Thoracic aorta (tissue), 2 donors: ENCODE data around the gene TPX2. TPM values are rescaled to one million over a fixed set of nuclear protein-coding genes. Genes with fewer than 3 reads are reported as not detected.

Experiments used
- ATAC-seq: fragments of 150-250 bp; one replicate; pipeline ENCODE4 v1.8.0; 2017; ENCODE audit warnings: low read depth; ENCODE audit not compliant: insufficient number of reproducible peaks, low FRiP score
- DNase-seq: peaks from one replicate; pipeline ENCODE4 v3.0.0-alpha.2; 2020; ENCODE audit warnings: low spot score
- H3K27ac ChIP-seq, 2 donors: fragments of 200-600 bp; sonication (generic); 1 replicate in 1 of 2; 2 replicates in 1 of 2; pipeline ENCODE4 v1.5.1; 2016; ENCODE audit warnings: mild to moderate bottlenecking in 2 of 2, moderate library complexity in 2 of 2
- H3K27me3 ChIP-seq: fragments of 200-600 bp; sonication (generic); replicated peaks from 2 replicates; pipeline ENCODE4 v1.6.0; 2016; ENCODE audit warnings: mild to moderate bottlenecking; ENCODE audit not compliant: insufficient read depth
- H3K36me3 ChIP-seq: fragments of 200-600 bp; sonication (generic); one replicate; pipeline ENCODE4 v1.5.1; 2016
- H3K4me1 ChIP-seq, 2 donors: fragments of 200-600 bp; sonication (generic); 1 replicate in 1 of 2; 2 replicates in 1 of 2; pipeline versions ENCODE4 v1.5.1 to v1.6.0; 2016; ENCODE audit warnings: low read depth in 2 of 2, mild to moderate bottlenecking in 1 of 2; ENCODE audit not compliant: control insufficient read depth in 1 of 2
- H3K4me3 ChIP-seq: fragments of 200-600 bp; sonication (generic); 2 replicates; pipeline ENCODE4 v1.5.1; 2016; ENCODE audit warnings: mild to moderate bottlenecking
- H3K9me3 ChIP-seq: fragments of 200-600 bp; sonication (generic); 2 replicates; pipeline ENCODE4 v1.5.1; 2016
- total RNA-seq, 2 donors: library from RNA; depleted of rRNA; stranded (reverse); fragments of >200 nt; gene quantifications; one replicate each; pipeline versions ENCODE4 v1.1.0 to v1.2.3, GENCODE V29; 2016
- TF ChIP-seq, protein P1 (sequence below): fragments of 200-600 bp; sonication (generic); IDR thresholded peaks from one replicate; pipeline ENCODE4 v1.5.1; 2019; ENCODE audit warnings: antibody characterized with exemption

The TPX2 gene
- total RNA-seq, 2 donors from 2014 or later: 1.5 TPM

DNA sequence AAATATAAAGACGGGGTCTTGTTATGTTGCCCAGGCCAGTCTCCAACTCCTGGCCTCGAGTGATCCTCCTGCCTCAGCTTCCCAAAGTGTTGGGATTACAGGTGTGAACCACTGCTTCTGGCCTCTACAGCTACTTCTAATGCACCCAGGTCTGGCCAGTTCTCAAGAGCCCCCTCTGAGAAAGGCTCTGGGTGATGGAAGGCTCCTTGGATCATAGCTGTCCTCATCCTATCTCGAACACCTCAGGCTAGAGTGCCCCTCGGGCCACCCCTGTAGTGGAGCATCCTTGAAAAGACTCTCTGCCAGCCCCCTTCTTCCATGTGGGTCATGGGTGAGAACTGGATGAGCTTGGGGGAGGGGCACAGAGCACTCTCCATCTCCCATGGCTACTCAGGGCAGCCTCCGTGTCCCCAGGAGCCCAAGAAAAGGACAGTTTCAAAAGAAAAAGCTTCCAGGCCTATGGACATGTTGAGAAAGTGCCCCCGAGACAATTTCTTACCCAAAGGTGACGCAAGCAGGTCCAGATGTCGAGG lies 79.4 kb downstream of the TPX2 start:
- peaks cover 12 to 58% of the 10 kb centered on the region in 2 donors for H3K4me1 ChIP-seq
- no peaks in the 10 kb centered on the region for H3K27me3 ChIP-seq
- TF ChIP-seq, protein P1, sequence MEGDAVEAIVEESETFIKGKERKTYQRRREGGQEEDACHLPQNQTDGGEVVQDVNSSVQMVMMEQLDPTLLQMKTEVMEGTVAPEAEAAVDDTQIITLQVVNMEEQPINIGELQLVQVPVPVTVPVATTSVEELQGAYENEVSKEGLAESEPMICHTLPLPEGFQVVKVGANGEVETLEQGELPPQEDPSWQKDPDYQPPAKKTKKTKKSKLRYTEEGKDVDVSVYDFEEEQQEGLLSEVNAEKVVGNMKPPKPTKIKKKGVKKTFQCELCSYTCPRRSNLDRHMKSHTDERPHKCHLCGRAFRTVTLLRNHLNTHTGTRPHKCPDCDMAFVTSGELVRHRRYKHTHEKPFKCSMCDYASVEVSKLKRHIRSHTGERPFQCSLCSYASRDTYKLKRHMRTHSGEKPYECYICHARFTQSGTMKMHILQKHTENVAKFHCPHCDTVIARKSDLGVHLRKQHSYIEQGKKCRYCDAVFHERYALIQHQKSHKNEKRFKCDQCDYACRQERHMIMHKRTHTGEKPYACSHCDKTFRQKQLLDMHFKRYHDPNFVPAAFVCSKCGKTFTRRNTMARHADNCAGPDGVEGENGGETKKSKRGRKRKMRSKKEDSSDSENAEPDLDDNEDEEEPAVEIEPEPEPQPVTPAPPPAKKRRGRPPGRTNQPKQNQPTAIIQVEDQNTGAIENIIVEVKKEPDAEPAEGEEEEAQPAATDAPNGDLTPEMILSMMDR: no peak
- H3K4me3 ChIP-seq: no peak overlapping the region
- DNase-seq (no peak), ATAC-seq (no peak)
- H3K36me3 ChIP-seq: no peaks in the 10 kb centered on the region
- H3K27ac ChIP-seq: no peak overlapping the region
- H3K9me3 ChIP-seq: no peaks in the 10 kb centered on the region

DNA sequence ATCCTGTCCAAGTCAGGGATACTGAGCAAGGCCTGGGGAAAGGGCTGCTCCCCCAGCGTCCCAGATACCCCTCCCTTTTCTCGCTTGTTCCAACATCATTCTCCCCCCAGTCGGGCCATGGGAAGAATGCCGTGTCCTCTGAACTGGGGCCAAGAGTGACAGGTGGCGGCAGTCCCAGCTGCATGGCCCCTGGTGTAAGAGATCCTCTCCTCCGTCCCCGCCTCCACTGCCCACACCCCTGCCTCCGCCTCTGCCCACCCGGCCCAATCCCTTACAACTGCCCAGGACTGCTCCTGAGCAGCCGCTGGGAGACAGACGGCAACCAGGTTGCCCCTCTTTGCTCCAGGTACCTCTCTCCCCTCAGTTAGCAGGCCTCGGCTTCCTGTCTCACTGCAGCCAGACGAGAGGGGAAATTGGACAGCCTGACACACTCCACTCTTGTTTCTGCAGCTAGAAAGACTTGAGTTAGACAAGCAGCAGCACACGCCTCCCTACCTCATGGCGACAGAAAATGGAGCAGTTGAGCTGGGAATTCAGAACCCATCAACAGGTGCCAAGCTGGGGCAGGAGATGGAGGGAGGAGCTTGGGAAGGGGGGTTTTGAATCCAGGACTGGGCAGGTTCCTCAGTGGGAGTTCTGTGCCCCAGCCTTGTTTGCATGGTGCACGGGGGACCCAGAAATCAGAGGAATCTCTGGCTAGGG lies 80.1 kb downstream of the TPX2 start, which contains the start of gene MYLK2:
Gene MYLK2 (plus strand): TSS at position 274 of the 702 bp plus-strand sequence. CDS start 225 bp downstream, at position 499.
- TF ChIP-seq, protein P1: no peak
- ATAC-seq (no peak), DNase-seq (no peak)
- H3K36me3 ChIP-seq: no peaks in the 10 kb centered on the region
- peaks cover 7 to 58% of the 10 kb centered on the region in 2 donors for H3K4me1 ChIP-seq
- no peak within 1 kb of the TSS for H3K4me3 ChIP-seq
- H3K27ac ChIP-seq: no peak within 1 kb of the TSS
- H3K9me3 ChIP-seq: no peaks in the 10 kb centered on the region
- no peaks in the 10 kb centered on the region for H3K27me3 ChIP-seq

DNA sequence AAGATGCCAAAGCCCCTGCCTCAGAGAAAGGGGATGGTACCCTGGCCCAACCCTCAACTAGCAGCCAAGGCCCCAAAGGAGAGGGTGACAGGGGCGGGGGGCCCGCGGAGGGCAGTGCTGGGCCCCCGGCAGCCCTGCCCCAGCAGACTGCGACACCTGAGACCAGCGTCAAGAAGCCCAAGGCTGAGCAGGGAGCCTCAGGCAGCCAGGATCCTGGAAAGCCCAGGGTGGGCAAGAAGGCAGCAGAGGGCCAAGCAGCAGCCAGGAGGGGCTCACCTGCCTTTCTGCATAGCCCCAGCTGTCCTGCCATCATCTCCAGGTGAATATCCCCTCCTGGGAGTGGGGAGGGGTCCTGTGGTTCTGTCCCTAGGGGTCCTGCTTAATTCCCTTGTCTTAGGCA lies 81.1 kb downstream of the TPX2 start:
- no peaks in the 10 kb centered on the region for H3K27me3 ChIP-seq
- no peaks in the 10 kb centered on the region for H3K9me3 ChIP-seq
- TF ChIP-seq, protein P1: no peak
- no peak overlapping the region for H3K27ac ChIP-seq
- H3K4me1 ChIP-seq: peaks cover 0 to 57% of the 10 kb centered on the region in 2 donors
- no peaks in the 10 kb centered on the region for H3K36me3 ChIP-seq
- DNase-seq (no peak), ATAC-seq (no peak)
- no peak overlapping the region for H3K4me3 ChIP-seq

DNA sequence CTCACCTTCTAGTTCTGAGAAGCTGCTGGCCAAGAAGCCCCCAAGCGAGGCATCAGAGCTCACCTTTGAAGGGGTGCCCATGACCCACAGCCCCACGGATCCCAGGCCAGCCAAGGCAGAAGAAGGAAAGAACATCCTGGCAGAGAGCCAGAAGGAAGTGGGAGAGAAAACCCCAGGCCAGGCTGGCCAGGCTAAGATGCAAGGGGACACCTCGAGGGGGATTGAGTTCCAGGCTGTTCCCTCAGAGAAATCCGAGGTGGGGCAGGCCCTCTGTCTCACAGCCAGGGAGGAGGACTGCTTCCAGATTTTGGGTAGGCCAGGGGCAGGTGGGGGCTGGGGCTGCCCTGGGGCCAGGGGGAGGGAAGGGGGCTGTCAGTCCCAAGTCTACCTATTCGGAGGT lies 82.3 kb downstream of the TPX2 start:
- Histone ChIP-seq H3K27me3 (no peaks in the 10 kb centered on the region), H3K36me3 (no peaks in the 10 kb centered on the region), H3K27ac (peak overlapping the region; percentile 75), H3K9me3 (no peaks in the 10 kb centered on the region), H3K4me3 (no peak overlapping the region), H3K4me1 (peaks cover 0 to 47% of the 10 kb centered on the region in 2 donors)
- DNase-seq (no peak), ATAC-seq (no peak)
- TF ChIP-seq, protein P1: no peak

DNA sequence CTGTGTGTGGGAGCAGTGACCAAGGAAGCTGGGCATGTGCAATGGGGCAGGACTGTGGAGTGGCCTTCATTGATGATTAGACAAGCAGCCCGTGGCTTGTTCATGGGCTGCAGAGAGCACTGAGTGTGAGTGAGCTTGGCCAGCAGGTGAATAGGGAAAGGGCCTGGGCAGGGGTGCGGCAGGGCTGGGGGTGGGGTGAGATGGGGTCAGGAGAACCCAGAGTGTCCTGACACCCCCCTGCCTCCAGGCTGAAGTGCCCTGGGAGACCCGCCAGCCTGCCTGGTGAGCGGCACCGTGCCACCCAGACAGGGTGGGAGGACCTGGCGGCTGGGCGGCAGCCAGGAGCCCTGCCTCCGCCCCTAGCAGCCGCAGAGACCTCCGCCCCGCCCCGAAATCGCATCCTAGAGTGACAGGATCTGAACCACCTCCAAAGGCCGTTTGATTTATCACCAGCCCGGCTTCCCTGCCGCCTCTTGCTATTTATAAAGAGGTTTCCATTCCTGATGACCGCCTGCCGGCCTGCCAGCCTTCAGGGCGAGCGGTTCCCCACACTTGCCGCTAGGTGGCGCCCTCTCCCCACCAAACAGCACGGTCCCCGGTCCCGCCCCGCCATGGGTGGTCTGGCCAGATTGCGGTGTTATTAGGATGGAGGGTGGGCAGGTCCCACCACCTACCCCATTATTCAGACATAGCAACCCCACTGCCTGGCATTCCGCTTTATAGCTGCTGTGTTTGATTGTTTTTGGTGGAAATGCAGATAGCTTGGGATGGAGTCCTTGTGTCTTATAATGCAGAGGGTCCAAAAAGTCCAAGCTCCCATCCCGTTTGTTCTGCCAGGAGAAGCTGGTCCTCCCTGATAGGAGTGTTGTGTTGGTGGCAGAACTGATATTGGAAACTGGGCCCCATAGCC lies 83.6 kb downstream of the TPX2 start:
- Histone ChIP-seq H3K4me1 (peaks cover 0 to 47% of the 10 kb centered on the region in 2 donors), H3K36me3 (no peaks in the 10 kb centered on the region), H3K27ac (peak overlapping the region; percentile 75), H3K9me3 (no peaks in the 10 kb centered on the region), H3K4me3 (peak overlapping the region; percentile 22), H3K27me3 (no peaks in the 10 kb centered on the region)
- DNase-seq (peak; percentile 74), ATAC-seq (peak; percentile 85)
- TF ChIP-seq, protein P1: peak; percentile 99
